ENCODE data around the gene CCND3.

- TF ChIP-seq HDAC2 (CRISPR knock-in tag; IDR thresholded peaks at IDR 0.05) = no peak
- no peak for TF ChIP-seq TAF1 (CRISPR knock-in tag; IDR thresholded peaks at IDR 0.05)
- no peak for TF ChIP-seq CENPBD1 (CRISPR knock-in tag; IDR thresholded peaks at IDR 0.05; ENCODE audit: borderline replicate concordance, low read depth)
- TF ChIP-seq ZNF274 (CRISPR knock-in tag; IDR thresholded peaks at IDR 0.05) = no peak
Measured at GRCh38 chr6:41970436-41970846, 28.8 kb upstream of the CCND3 start.
